A673 (cell line): ENCODE results near the gene PDZD4.

Experiments used
- CTCF ChIP-seq: fragments of 300-800, 200-600 bp; sonication (generic); conservative IDR thresholded peaks from 2 replicates; pipeline ENCODE4 v1.5.1; 2017; ENCODE audit warnings: low read depth, mild to moderate bottlenecking, antibody characterized with exemption, low read length, moderate library complexity, mixed read lengths
- EZH2 ChIP-seq: fragments of 200-600 bp; sonication (generic); IDR thresholded peaks from 2 replicates; pipeline ENCODE4 v1.6.1; 2017; ENCODE audit warnings: borderline replicate concordance, low read depth, mild to moderate bottlenecking, mixed read lengths, antibody characterized with exemption, low read length; ENCODE audit not compliant: poor library complexity, severe bottlenecking

GRCh38 chrX:153821066-153821465 lies 9.3 kb downstream of the PDZD4 start:
- TF ChIP-seq CTCF: no peak
- TF ChIP-seq EZH2: no peak
